NB4 (cell line): ENCODE measurements around the gene XIAP.

Experiments used
- POLR2A ChIP-seq: IDR thresholded peaks from 2 replicates; pipeline ENCODE4 v1.6.1; 2011; ENCODE audit warnings: mild to moderate bottlenecking; ENCODE audit not compliant: insufficient read length; ENCODE audit errors: extremely low read depth
- TF ChIP-seq, protein P1 (sequence below): IDR thresholded peaks from one replicate; pipeline ENCODE4 v1.5.1; 2012; ENCODE audit warnings: low read depth, low read length
- TF ChIP-seq, protein P2 (sequence below): IDR thresholded peaks from 2 replicates; pipeline ENCODE4 v1.6.1; 2011; ENCODE audit warnings: low read depth, low read length

DNA sequence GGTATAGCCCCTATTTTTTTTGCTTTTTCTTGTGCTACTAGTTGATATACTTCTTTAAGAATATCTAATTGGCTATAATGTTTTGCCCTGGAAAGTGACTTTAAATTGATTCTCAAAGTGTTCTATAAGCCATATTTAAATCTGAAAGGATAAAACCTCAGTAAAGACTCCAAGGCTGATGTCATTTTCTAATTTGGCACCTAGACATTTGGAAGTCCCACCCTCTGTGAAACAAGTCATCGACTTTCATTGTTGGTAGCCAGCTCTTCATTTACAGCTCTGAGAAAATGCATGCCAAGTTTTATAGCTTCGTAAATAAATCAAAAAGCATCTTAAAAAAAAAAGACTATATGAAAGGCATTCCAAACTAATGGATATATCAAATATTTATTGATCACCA lies 83.6 kb downstream of the XIAP start:
- TF ChIP-seq, protein P1, sequence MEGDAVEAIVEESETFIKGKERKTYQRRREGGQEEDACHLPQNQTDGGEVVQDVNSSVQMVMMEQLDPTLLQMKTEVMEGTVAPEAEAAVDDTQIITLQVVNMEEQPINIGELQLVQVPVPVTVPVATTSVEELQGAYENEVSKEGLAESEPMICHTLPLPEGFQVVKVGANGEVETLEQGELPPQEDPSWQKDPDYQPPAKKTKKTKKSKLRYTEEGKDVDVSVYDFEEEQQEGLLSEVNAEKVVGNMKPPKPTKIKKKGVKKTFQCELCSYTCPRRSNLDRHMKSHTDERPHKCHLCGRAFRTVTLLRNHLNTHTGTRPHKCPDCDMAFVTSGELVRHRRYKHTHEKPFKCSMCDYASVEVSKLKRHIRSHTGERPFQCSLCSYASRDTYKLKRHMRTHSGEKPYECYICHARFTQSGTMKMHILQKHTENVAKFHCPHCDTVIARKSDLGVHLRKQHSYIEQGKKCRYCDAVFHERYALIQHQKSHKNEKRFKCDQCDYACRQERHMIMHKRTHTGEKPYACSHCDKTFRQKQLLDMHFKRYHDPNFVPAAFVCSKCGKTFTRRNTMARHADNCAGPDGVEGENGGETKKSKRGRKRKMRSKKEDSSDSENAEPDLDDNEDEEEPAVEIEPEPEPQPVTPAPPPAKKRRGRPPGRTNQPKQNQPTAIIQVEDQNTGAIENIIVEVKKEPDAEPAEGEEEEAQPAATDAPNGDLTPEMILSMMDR = no peak
- no peak for TF ChIP-seq POLR2A
- TF ChIP-seq, protein P2, sequence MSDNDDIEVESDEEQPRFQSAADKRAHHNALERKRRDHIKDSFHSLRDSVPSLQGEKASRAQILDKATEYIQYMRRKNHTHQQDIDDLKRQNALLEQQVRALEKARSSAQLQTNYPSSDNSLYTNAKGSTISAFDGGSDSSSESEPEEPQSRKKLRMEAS = no peak
